D721Med (cell line): ENCODE measurements around the gene C14orf119.

Source experiments
- DNase-seq: peaks from one replicate; pipeline ENCODE4 v3.0.0; 2011; ENCODE audit warnings: low spot score; ENCODE audit not compliant: insufficient read length
- FAIRE-seq: peaks from 2 replicates; lab custom pipeline; 2011; peaks lifted over from hg19 to GRCh38; lab: Jason Lieb, UNC
- CTCF ChIP-seq: IDR thresholded peaks from 2 replicates; pipeline ENCODE4 v1.5.1; 2012; ENCODE audit warnings: mild to moderate bottlenecking, control low read depth; ENCODE audit not compliant: insufficient read depth; ENCODE audit errors: missing control alignments

C14orf119 gene

GRCh38 chr14:23118506-23119362, 23.4 kb downstream of the C14orf119 start, which contains the start of gene CEBPE:
CEBPE (minus strand) TSS chr14:23119255; CDS start chr14:23119091, 164 bp downstream.
- TF ChIP-seq CTCF: no peak

GRCh38 chr14:23119363-23120327, 24.3 kb downstream of the C14orf119 start:
- FAIRE-seq (no peak), DNase-seq (no peak)
- TF ChIP-seq CTCF: no peak

More at GRCh38 chr14:23118506-23119362, 23.4 kb downstream of the C14orf119 start, which contains the start of gene CEBPE:
- no peak for FAIRE-seq
- DNase-seq: no peak

GRCh38 chr14:23120541-23121251, 25.4 kb downstream of the C14orf119 start:
- no peak for FAIRE-seq
- DNase-seq: peak; percentile 90
- peak; percentile 100 for TF ChIP-seq CTCF

- no peak for TF ChIP-seq CTCF
- no peak for DNase-seq
- no peak for FAIRE-seq
These were observed 26.1 kb downstream of the C14orf119 start for GRCh38 chr14:23121361-23121771.

GRCh38 chr14:23122086-23122485, 26.8 kb downstream of the C14orf119 start:
- DNase-seq: no peak
- no peak for FAIRE-seq
- TF ChIP-seq CTCF: no peak

- DNase-seq (no peak), FAIRE-seq (no peak)
- no peak for TF ChIP-seq CTCF
These were observed 28.1 kb downstream of the C14orf119 start for GRCh38 chr14:23123419-23123818.
